GM04504 (cell line): ENCODE measurements around the gene C11orf21.
A peak's percentile ranks its signal among the peaks of the same experiment; 100 is the strongest.

Experiments used
- DNase-seq: peaks from one replicate; pipeline ENCODE4 v3.0.0-alpha.2; 2012; ENCODE audit warnings: low read depth

The C11orf21 gene

DNA sequence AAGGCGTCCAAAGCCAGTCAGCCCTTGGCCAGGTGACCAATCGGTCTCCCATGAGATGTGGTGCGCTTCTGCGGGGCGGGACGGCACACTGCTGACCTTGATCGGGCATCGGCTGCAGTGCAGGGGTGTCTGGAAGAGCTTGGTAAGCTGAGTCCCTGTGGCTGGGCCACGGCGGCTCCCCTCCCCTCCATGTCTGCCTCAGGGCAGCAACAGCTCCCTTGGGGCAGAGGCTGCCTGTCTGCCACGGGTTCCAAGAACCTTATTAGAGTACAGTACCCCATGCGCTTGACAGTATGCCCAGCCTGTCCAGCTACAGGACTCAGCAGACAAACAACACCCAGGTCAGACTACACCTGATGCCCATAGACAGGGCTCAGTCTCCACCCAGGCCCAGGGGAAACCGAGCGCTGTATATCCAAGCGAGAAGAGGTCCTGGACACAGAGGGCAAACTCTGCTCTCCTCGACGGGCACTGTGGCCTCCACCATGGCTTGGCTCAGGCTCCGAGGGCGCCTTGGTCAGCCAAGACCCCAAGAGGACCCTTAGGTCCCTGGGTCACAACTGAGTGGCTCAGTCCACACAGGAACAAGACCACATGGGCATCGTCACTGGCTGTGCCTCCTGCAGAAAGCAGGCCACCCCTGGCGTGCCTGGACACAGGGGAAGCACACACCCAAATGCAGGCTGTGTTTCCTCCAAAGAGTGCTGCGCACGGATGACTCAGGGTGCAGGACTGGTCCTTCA, 19.0 kb upstream of the C11orf21 start:
- no peak for DNase-seq

DNA sequence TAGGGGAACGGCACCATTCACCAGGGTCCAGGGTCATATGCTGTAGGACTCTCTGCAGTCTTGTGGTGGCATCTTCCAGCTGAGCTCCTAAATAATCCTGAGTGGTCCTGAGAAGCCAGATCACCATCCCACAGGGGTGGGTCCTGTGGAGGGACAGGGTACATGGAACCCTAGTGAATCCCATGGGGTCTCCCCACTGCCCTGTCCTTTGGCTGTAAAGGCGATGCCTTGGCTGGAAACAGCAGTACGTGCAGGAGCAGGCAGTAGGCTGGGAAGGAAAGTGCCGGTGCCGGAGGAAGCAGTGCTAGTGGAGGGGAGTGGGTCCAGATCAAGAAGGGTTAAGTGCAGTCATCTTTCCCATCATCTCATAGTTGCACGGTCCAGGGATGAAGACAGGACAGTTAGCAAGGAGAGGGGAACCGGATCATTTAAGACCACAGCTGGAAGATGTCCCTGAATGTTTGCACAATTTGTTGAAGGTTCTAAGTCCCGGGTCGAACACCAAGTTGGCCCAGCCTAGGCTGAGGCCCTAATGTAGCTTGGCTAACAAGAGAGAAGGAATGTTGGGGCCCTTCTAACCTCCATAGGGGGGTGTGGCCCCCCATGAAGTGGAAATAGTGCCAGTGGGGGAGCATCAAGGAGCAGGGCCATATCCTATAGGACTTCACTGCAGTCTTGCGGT, 18.2 kb upstream of the C11orf21 start:
- DNase-seq, result no peak

DNA sequence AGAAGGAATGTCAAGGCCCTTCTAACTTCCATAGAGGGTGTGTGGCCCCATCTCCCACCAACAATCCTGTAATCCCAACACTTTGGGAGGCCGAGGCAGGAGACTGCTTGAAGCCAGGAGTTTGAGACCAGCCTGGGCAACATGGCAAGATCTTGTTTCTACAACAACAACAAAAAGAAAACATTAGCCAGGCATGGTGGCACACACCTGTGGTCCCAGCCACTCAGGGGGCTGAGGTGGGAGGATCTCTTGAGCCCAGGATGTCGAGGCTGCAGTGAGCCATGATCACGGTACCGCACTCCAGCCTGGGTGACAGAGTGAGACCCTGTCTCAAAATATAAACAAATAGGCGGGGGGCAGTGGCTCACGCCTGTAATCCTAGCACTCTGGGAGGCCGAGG, 17.0 kb upstream of the C11orf21 start:
- DNase-seq, result no peak

GRCh38 chr11:2318123-2318522, 16.4 kb upstream of the C11orf21 start:
- no peak for DNase-seq

DNA sequence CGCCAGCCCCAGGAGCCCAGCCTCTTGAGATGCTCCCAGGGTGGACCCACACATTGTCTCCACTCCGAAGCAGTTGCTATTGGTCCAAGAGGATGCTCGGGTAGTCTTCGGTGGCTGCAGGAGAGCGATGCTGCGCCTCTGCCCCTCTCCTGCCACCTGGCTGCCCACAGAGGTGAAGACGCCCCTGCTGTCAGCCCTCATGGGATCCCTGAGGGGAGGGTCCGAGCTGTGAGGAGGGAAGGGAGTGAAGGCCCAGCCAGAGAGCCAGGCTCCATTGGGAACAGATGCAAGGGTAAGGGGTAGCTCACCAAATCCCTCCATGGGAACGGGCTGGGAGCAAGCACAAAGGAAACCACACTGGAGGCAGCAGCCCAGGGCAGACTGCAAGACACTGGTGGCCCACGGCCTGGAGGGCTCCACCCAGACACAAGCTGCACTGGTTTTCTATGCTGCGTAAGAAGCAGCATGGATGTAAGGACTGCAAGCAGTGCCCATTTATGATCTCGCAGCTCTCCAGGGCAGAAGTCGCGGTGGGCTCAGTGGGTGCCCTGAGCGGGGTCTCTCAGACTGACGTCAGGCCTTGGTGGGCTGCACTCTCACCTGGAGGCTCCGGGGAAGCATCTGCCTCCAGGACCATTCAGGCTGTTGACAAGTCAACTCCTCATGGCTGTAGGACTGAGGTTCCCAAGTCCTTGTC, 15.8 kb upstream of the C11orf21 start:
- DNase-seq, result no peak

- DNase-seq, result no peak
Measured at GRCh38 chr11:2316963-2317244, 15.2 kb upstream of the C11orf21 start.

GRCh38 chr11:2316169-2316962, 14.6 kb upstream of the C11orf21 start:
- DNase-seq, result no peak

- DNase-seq, result no peak
Measured at GRCh38 chr11:2315395-2316168, 13.9 kb upstream of the C11orf21 start.

DNA sequence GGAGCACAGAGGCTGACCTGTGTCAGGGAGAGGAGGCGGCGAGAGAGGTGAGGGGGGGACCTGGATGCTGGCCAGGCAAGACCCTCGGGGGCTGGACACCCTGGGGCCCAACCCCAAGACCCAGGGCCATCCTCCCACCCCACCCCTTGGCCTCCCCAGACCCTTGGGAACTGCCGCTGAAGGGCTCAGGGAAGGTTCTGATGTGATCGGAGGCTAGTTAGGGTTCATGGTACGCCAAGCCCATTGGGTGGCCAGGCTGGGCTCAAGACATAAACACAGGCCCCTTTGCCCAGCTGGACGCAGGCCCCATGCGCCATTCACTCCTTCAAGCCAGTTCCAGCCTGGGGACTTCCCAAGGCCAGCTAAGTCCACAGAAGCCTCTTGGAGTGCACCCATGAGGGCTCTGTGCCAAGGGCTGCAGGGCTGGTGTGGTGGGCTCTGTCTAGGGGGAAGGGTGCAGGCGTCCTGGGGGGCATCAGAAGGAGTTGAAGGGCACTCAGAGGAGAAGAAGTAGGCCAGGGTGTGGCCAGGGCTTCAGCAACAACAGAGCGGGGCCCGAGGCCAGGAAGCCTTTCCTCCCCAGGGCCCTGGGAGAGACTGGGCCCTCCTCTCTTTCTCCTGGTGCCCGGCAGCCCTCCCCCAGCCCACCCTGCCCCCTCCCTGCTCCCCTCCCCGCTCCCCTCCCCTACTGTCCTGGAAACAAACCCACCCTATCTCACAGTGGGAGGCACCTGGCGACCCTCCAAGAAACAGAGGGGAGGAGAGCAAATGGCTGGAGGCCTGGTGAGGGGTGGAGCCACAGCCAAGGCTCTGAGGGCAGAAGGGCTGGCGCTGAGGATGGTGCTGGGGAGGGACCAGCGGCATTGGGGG, 13.0 kb upstream of the C11orf21 start:
- DNase-seq, result peak; percentile 59

- no peak for DNase-seq
Measured at GRCh38 chr11:2314136-2314524, 12.4 kb upstream of the C11orf21 start.

DNA sequence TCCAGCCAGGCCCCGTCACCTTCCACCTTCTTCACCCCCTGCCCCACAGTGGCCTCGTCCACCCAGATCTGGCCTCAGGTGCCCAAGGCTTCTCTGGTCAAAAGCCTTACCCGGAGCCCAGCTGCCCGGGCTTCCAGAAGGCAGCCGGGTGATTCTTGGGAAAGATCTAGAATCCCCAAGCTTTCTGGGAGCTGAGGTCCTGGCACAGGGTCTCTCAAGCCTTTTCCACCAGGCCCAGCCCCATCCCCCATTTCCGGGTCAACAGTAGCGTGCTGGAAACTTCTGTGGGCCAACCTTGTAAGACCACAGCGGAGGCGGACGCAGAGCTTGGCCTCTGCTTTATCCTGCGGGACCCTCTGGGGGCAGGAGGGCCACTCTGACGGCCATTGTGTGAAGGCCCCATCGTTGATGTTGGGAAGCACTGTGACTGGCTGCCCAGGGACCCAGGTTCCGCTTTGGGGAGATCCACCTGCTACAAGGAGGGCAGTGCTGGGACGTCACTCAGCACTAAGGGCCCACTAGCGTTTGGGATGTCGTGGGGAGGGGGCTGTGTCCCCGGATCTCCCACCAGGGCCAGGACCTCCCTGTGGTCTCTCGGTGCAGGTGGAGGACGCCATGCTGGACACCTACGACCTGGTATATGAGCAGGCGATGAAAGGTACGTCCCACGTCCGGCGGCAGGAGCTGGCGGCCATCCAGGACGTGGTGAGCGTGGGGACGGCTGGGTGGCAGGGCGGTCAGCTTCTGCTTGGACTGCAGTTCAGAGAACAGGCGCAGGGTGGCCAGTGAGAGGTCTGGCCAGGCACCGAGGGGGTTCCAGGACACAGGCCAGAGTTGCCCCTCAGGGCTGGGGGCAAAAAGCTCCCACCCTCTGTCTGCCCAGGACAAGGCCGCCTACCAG, 11.6 kb upstream of the C11orf21 start:
- no peak for DNase-seq

GRCh38 chr11:2312232-2313042, 10.7 kb upstream of the C11orf21 start:
- DNase-seq, result peak; percentile 62

DNA sequence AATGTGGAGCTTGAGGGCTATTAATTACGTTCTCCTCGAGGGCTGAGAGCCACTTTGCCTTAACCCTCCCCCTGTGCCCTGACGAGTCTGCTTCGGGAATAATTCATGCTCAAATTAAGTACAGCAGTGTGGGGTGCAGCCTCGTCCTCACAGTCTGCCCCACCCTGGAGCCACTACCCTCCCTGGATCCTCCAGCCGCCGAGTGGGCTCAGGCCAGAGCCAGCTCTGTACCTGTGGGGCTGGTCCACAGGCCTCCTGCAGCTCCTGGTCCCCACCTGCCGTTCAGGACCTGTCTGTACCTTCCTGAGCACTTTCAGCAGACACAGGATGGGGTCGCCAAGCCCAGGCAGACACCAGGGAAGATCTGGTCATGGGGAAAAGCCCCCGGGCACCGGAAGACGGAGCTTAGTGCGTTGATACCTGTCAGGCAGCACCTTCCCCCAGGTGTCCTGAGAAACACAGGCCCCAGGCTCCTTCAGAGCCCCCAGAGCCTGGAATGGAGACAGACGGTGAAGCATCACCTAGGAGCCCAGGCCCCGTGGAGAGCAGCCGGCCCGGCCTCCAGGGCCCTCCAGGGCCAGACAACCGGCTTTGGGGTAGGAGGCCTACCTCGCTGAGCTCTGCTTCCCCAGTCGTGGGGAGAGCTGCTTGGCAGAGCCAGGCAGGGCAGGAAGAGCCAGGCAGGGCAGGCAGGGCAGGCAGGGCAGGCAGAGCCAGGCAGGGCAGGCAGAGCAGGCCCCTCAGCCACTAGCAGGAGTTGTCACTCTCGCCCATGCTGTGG, 9.8 kb upstream of the C11orf21 start:
- no peak for DNase-seq

DNA sequence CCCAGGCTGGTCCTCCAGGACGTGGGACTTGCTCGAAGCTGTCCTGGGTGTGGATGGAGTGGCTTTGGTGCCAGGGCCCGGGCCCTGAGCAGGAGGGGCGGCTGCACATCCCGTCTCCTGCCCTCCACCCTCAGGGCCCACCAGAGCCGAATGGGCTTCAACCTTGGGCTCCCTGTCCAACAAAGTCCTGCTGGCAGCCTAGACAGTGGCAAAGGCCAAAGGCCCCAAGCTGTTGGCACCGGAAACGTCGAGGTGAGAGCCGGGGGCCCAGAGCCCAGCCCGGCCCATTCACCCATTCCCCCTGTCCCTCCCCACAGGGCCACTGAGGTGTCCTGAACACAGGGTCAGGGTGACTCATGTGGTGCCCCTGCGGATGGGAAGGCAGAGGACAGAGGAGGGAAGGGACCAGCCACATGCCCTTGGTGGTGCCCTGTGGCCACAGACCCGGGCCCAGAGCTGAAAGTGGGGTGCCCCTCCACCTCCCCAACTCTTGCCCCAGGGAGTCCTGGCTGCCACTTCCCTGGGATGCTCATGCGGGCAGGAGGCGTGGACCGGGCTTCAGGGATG, 9.2 kb upstream of the C11orf21 start:
- no peak for DNase-seq

DNA sequence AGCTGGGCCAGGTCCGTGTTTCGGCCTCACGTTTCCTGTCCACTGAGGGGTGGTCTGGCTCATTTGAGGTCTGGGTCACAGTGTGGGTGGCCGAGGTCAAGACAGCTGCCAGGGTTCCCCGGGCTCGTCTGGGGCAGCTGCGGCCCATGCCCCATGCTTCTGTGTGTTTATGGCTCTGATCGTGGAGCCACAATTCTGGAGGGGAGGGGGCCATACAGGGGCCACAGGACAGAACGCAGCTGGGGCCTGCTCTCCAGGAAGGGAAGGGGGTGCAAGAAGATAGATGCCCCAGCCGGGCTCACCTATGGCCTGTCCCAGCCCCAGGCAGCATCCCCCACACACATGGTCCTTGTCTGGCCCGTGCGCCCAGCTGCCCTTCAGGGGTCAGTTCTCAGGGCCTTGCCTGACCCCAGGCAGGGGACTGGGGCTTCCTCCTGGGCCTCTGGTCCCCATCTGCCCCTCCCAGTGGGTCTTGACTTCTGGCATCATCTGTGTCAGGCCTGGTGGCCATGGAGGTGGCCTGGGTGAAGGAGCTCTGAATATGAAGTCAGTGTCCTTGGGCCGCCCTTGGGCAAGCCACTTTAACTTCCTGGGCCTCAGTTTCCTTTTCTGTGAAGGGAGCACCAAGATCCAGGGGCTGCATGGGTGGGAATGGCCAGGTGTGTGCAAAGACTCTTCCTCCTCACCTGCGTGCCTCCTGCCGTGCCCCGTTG, 8.5 kb upstream of the C11orf21 start:
- no peak for DNase-seq

GRCh38 chr11:2309251-2310072, 7.7 kb upstream of the C11orf21 start:
- no peak for DNase-seq
